ENCODE results near the gene C9orf78. TPM values are rescaled to one million over a fixed set of nuclear protein-coding genes. Genes with fewer than 3 reads are reported as not detected.

The C9orf78 gene
- total RNA-seq, 1 donor from 2014 or later: 34.6 TPM

GRCh38 chr9:129822898-129823541 is 12.1 kb downstream of the C9orf78 start:
- Mint-ChIP-seq H3K4me3 (peak overlapping the region; percentile 95), H3K27ac (ENCODE audit: unreplicated experiment) (peak overlapping the region; percentile 57), H3K4me1 (peaks cover 10% of the 10 kb centered on the region), H3K27me3 (ENCODE audit: low read depth) (no peaks in the 10 kb centered on the region), H3K9me3 (no peaks in the 10 kb centered on the region), H3K36me3 (ENCODE audit: low read depth) (peaks cover 4% of the 10 kb centered on the region)
- no peak for DNase-seq (ENCODE audit: low read depth, low spot score)
- no peak for TF ChIP-seq CTCF (conservative IDR thresholded peaks at IDR 0.05)

- peak overlapping the region; percentile 40 for H3K4me3 Mint-ChIP-seq
- no peaks in the 10 kb centered on the region for H3K9me3 Mint-ChIP-seq
Observed at GRCh38 chr9:129816501-129817435, 18.3 kb downstream of the C9orf78 start.

GRCh38 chr9:129815278-129815677 is 19.8 kb downstream of the C9orf78 start:
- H3K9me3 Mint-ChIP-seq: no peaks in the 10 kb centered on the region
- no peaks in the 10 kb centered on the region for H3K27me3 Mint-ChIP-seq (ENCODE audit: low read depth)
- no peaks in the 10 kb centered on the region for H3K4me1 Mint-ChIP-seq
- no peak for TF ChIP-seq CTCF (conservative IDR thresholded peaks at IDR 0.05)
- H3K27ac Mint-ChIP-seq (ENCODE audit: unreplicated experiment): peak overlapping the region; percentile 12
- H3K4me3 Mint-ChIP-seq: no peak overlapping the region
- H3K36me3 Mint-ChIP-seq (ENCODE audit: low read depth): peaks cover 4% of the 10 kb centered on the region
- DNase-seq (ENCODE audit: low read depth, low spot score): no peak

More at GRCh38 chr9:129816501-129817435, 18.3 kb downstream of the C9orf78 start:
- Mint-ChIP-seq H3K4me1 (no peaks in the 10 kb centered on the region), H3K27ac (ENCODE audit: unreplicated experiment) (no peak overlapping the region), H3K27me3 (ENCODE audit: low read depth) (no peaks in the 10 kb centered on the region), H3K36me3 (ENCODE audit: low read depth) (peaks cover 4% of the 10 kb centered on the region)
- no peak for TF ChIP-seq CTCF (conservative IDR thresholded peaks at IDR 0.05)
- DNase-seq (ENCODE audit: low read depth, low spot score): no peak

- no peak overlapping the region for H3K27ac Mint-ChIP-seq (ENCODE audit: unreplicated experiment)
Observed at GRCh38 chr9:129814432-129815223, 20.4 kb downstream of the C9orf78 start.

More at GRCh38 chr9:129814432-129815223, 20.4 kb downstream of the C9orf78 start:
- no peak for TF ChIP-seq CTCF (conservative IDR thresholded peaks at IDR 0.05)
- Mint-ChIP-seq H3K27me3 (ENCODE audit: low read depth) (no peaks in the 10 kb centered on the region), H3K9me3 (no peaks in the 10 kb centered on the region), H3K4me1 (no peaks in the 10 kb centered on the region), H3K36me3 (ENCODE audit: low read depth) (peaks cover 4% of the 10 kb centered on the region), H3K4me3 (no peak overlapping the region)
- DNase-seq (ENCODE audit: low read depth, low spot score): no peak
